Right hindlimb (tissue), 1 donor: ENCODE data around the gene TCP11L2.
"Not testable (repeated sequence)": the region's sequence is repeated elsewhere in the genome, so short reads cannot be mapped to it uniquely, and the experiment has no call there.

ENCODE experiments used
- DNase-seq: peaks from one replicate; pipeline ENCODE4 v3.0.0-alpha.2; 2018

TCP11L2 gene

DNA sequence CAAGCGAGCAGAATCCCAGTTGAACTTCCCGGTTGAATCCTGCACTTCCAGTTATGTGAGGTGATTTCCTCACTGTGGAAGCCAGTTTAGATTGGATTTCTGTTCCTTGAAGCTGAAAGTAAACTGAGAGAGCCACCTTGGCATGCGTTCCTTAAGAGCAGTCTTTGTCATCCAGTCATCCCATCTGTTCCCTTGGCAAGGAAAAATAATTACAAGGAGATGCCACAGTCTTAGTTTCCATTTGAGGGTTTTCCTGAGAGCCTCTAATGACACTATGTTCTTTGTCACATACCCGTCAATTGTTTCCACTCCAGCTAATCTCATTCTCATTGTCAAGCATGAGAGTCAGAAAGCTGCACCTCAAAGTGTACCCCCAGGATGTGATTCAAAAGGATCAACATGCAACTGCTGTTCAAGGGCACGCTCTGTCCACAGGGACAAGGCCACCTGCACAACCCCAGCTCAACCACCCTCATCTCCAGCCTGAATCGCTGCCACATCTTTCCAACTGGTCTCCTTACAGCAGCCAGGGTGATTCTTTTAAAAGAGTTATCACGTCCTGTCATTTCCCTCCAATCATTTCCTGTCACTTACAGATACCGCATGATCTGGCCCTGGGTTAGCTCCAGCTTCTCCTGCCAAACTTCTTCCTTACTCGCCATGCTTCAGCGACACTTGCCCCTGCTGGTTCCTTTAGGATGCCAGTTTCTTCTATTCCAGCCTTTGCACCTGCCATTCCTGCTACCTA, 18.0 kb upstream of the TCP11L2 start:
- DNase-seq = no peak

DNA sequence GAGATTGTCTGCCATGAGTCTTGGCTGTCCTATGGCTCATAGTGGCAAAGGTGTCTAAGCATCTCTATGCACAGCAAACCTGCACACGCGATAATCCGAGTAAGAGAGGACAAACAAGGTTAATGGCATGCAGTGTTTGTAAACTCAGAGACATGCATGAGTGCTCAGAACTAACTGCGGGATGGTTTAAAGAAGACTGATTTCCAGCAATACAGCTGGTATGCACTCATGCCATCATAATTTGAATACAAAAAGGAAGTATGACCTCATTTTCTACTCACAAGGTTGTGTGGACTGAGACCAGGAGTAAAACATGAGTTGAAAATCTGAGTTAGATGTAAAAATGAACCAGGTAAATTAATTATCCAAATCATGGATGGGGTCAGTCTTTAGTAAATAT, 16.6 kb upstream of the TCP11L2 start:
- no peak for DNase-seq

DNA sequence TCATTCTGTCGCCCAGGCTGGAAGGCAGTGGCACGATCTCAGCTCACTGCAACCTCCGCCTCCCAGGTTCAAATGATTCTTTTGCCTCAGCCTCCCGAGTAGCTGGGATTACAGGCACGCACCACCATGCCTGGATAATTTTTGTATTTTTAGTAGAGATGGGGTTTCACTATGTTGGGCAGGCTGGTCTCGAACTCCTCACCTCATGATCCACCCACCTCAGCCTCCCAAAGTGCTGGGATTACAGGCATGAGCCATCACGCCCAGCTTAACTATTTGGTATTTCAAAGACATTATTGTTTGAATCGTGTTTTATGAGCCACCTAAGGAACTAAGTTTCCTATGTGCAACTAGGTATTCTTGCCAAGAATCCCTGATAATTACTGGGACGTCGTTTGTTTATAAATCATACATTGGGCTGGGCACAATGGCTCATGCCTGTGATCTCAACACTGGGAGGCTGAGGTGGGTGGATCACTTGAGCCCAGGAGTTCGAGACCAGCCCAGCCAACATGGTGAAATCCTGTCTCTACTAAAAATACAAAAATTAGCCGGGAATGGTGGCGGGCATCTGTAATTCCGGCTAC, 15.9 kb upstream of the TCP11L2 start:
- DNase-seq = not testable (repeated sequence)

DNA sequence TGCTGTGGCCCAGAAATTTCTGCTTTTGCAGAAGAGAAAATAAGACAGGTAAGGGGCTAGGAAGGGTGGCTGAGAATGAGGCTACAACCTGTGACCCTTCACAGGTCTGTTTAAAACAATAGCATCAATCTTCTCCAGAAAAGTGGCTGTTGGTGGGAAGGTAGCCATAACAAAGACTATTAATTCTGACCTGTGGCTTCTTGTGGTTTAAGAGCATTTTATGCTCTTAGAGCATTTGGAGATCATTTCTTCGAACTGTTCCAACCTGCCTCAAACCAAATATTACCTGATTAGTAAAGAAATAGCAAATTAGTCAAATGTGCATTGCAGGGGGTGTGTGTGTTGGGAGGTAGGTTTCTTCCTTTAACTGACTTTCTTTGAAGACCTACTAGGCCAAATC, 15.2 kb upstream of the TCP11L2 start:
- DNase-seq = no peak

DNA sequence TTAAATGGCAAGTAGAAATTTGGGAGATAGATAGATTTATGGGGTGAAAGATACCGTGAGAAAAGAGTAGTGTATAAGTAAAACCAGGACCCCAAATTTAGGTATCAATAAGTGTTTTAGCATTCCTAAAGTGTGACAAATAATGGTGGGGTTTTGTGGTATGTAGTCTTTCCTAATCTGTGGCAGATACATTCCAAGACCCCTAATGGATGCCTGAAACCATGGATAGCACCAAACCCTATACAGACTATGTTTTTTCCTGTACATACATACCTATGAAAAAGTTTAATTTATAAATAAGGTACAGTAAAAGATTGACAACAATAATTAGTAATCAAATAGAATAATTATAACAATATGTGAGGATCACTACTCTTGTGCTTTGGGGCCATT, 14.4 kb upstream of the TCP11L2 start:
- DNase-seq = no peak

DNA sequence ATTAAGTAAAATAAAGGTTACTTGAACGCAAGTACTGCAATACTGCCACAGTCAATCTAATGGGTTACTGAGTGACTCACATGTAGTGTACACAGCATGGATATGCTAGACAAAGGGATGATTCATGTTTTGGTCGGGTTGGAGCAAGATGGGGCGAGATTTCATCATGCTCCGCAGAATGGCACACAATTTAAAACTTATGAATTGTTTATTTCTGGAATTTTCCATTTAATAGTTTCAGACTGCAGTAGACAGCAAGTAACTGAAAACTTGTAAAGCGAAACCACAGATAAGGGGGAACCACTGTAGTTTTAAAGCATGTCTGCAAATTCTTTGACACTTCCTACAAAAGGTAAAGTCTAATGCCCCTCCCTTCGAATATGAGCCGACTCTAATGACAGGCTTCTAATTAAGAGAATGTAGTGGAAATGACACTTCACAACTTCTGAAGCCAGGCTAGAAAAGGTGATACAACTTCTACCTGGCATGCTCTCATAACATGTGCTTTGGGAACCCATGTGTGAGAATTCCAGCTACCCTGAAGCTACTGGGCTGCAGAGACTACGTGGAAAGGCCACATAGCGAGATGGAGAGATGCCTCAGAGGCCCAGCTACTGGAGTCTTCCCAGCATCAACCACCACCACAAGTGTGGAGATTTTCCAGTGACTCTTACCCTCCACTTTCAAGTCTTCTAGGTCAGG, 13.9 kb upstream of the TCP11L2 start:
- no peak for DNase-seq

DNA sequence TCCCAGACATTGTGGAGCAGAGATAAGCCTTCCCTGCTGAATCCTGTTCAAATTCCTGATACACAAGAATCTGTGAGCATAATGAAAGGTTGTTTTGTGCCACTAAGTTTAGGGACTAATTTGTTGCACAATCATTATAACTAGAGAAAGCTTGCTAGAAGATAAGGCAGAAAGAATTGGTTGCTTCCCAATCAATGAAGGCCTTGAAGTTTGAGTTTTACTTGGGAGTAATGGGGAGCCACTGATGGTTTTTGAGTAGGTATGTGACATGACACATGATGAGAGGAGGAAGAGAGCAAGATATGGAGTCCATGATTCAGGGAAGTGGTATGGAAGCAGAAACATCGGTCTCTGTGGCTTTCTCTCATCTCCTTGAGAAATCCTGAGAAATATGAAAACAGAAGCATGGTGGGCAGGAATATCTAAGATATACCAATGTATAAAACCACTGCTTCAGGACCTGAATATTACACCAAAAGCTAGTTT, 13.3 kb upstream of the TCP11L2 start:
- no peak for DNase-seq

DNA sequence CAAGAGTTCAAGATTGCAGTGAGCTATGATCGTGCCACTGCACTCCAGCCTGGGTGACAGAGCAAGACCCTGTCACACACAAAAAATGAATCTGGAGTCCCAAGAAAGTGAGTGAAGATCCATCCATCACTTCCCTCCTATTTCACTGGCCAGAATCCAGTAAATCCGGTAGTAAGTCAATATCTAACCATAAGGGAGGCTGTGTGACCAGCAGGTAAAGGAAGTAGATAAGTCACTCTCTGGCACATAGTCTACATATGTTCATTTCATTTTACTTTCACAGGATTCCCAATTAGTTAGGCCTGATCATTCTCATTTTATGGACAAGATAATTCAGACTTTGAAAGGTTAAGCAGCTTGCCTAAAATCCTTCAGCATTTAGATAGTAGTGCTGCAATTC, 11.9 kb upstream of the TCP11L2 start:
- no peak for DNase-seq

DNA sequence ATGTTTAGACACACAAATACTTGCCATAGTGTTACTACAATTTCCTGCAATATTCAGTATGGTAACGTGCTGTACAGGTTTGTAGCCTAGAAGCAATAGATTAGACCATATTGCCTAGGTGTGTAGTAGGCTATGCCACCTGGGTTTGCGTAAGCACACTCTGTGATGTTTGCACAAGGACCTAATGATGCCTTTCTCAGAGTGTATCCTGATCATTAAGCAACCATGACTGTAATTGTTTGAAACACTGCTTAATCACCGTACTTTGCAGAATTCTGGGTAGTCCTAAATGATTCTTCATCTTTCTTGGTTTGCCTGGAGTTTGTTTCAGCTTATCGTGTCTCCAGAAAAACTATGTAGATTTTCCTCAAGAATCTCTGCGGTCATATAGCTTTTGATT, 11.2 kb upstream of the TCP11L2 start:
- no peak for DNase-seq

GRCh38 chr12:106292339-106292738, 10.2 kb upstream of the TCP11L2 start:
- DNase-seq = no peak

DNA sequence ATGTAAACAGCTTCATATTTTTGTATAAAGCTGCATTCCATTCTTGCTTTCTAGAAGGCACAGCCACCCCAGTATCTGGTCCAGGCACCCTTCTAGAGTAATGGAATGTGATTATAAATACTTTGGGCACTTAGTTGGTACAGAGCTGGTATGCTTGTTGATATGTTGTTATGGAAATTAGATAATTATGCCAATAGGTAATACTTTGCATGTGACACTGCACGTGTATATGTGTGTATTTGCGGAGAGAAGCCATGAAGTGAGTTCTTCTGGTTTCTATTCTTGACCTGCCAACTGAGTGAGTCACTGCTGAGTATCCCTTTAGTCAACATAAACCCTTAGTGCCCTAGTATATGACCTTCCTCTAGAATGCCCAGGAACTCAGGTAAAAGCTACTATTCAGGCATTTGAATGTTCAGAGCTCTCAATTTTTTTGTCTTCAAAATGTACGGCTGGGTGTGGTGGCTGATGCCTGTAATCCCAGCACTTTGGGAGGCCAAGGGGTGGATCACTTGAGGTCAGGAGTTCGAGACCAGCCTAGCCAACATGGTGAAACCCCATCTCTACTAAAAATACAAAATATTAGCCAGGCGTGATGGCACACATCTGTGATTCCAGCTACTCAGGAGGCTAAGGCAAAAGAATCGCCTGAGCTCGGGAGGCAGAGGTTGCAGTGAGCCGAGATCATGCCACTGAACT, 6.2 kb upstream of the TCP11L2 start:
- DNase-seq = no peak

- DNase-seq = no peak
Observed at GRCh38 chr12:106297075-106297474, 5.5 kb upstream of the TCP11L2 start.

DNA sequence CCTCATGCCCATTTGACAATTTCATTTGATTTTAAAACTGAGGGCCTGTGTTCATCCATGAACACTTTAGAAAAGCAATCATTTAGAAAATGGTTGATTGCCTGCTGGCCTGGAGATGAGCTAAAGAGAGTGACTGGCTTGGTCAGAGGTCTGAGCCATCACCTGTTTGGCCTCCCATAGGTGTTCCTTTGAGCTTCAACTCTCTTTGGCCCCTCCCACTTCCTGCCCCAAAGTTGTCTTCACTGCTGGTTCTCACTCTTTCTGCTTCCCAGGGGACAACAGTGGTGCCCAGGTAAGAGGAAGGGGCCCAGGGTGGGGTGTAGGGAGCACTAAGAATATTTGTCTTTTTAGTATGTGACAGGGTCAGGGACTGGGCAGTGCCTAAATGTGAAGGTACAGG, 4.9 kb upstream of the TCP11L2 start:
- no peak for DNase-seq

- DNase-seq = no peak
Observed at GRCh38 chr12:106299202-106299774, 3.2 kb upstream of the TCP11L2 start.

DNA sequence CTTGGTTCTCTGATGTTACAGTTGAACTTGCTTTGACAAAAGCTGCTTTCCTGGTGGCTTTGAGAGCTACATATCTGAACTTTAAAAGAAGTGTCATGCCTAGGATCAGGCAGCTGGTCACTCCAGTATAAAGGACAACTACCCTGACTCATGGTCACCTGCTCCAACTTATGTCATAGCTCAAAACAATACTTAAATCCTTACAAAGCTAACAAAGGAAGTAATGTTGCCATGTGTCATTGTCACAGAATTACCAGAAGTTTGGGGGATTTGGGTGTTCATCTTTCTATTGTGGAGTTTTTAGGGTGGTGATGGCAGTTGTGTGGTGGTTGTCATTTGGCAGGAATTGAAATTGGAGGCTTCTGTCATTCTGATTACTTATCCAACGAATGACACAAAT, 1.8 kb upstream of the TCP11L2 start:
- no peak for DNase-seq

DNA sequence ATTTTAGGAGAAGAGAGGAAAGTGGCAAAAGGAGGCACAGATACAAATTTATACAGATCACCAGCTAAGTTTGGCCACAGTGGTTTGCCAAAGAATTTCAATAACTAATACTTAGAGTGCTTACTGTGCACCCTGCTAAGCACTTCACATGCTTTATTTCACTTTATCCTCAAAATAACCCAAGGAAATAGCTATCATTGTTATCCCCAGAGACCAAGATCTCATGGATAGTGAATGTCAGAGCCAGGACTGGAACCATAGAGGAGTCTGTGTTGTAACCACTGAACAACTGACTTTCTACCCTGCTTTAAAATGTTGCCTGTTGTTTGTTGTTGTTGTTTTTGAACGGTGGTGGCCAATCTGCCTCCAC, 1.3 kb upstream of the TCP11L2 start:
- DNase-seq = no peak

GRCh38 chr12:106301611-106302321, 767 bp upstream of the TCP11L2 start:
- DNase-seq = peak; percentile 57

- DNase-seq = peak; percentile 92
Observed at GRCh38 chr12:106303202-106303820, 778 bp downstream of the TCP11L2 start.

GRCh38 chr12:106304001-106304421, 1.5 kb downstream of the TCP11L2 start:
- no peak for DNase-seq

DNA sequence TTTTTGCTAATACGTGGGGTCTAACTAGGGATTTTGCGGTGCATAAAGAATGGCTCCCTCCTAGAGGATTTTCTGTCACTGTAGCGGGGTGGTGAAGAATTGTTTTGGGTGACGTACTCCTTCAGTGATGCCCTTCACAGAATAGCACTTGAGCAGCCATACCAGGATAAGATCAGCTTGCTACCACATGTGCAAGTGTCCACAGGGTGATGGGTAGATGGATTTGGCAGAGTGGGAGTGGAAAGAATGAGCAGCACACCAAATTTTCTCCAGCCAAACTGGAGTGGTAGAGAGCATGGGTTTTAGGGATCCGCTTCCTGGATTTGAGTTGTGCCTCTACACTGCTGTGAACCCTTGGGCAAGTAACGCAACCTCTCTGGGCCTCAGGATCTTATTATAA, 2.3 kb downstream of the TCP11L2 start:
- DNase-seq = no peak

GRCh38 chr12:106305376-106305775, 2.8 kb downstream of the TCP11L2 start:
- no peak for DNase-seq

GRCh38 chr12:106307181-106307580, 4.6 kb downstream of the TCP11L2 start:
- no peak for DNase-seq
